22Rv1 (cell line): ENCODE measurements around the gene DGKG.

Source experiments
- CTCF ChIP-seq: fragments of 450-650 bp; IDR thresholded peaks from 2 replicates; pipeline ENCODE4 v1.5.1; 2017; ENCODE audit warnings: mild to moderate bottlenecking
- ZFX ChIP-seq: fragments of 450-650 bp; IDR thresholded peaks from 2 replicates; pipeline ENCODE4 v1.6.1; 2017; ENCODE audit warnings: antibody characterized with exemption, borderline replicate concordance

GRCh38 chr3:186277268-186277909 is 84.6 kb downstream of the DGKG start:
- TF ChIP-seq CTCF, result peak; percentile 71
- TF ChIP-seq ZFX, result no peak
